Peyer's patch (tissue), 4 donors: ENCODE measurements around the gene KIFC3.

Experiments used
- POLR2A ChIP-seq, 2 donors: fragments of 450-650 bp; IDR thresholded peaks; one replicate each; pipeline ENCODE4 v1.5.1; 2017; ENCODE audit warnings: antibody characterized with exemption in 2 of 2, mild to moderate bottlenecking in 2 of 2, moderate library complexity in 2 of 2
- TF ChIP-seq, protein P1 (sequence below), 6 experiments: fragments of 450-650 bp in 4 of 6; fragments of 200-600 bp in 2 of 6; sonication (generic) in 1 of 6; IDR thresholded peaks; one replicate each; pipeline ENCODE4 v1.5.1; 2017 to 2019; ENCODE audit warnings: antibody characterized with exemption in 6 of 6, mild to moderate bottlenecking in 3 of 6, moderate library complexity in 1 of 6

DNA sequence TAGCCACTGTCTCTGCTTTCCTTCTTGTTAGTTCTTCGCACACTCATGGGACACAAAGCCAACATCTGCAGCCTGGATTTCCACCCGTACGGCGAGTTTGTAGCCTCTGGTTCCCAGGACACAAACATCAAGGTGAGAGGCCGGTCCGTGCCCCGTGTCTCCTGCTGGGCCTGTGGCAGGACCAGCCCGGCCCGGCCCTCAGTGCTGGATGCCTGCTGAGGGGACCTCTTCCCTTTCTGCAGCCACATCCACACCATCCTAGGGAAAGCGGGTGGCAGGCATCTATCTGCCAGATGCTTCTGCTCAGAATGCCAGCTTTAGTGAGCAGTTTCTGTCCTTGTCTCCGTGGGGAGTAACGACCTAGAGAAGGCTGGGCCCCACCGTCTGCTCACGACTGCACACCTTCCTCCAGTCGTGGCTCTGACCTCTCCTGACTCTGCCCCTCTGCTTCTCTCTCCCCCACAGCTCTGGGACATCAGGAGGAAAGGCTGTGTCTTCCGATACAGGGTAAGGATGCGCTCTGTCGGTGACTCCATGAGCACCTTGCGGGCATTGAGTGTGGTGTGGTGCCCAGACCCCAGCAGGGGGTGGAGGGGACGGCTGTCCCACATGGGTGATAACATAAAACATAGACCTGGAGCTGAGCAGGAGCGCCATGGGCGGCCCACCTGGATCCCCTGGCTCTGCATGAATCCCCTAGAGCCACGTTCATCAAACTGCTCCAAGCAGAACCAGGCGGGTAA lies 51.3 kb downstream of the KIFC3 start:
- TF ChIP-seq, protein P1, sequence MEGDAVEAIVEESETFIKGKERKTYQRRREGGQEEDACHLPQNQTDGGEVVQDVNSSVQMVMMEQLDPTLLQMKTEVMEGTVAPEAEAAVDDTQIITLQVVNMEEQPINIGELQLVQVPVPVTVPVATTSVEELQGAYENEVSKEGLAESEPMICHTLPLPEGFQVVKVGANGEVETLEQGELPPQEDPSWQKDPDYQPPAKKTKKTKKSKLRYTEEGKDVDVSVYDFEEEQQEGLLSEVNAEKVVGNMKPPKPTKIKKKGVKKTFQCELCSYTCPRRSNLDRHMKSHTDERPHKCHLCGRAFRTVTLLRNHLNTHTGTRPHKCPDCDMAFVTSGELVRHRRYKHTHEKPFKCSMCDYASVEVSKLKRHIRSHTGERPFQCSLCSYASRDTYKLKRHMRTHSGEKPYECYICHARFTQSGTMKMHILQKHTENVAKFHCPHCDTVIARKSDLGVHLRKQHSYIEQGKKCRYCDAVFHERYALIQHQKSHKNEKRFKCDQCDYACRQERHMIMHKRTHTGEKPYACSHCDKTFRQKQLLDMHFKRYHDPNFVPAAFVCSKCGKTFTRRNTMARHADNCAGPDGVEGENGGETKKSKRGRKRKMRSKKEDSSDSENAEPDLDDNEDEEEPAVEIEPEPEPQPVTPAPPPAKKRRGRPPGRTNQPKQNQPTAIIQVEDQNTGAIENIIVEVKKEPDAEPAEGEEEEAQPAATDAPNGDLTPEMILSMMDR (IDR thresholded peaks at IDR 0.05): no peak
- no peak for TF ChIP-seq POLR2A (IDR thresholded peaks at IDR 0.05)
